Neutrophil (primary cell): ENCODE measurements around the gene ABCB1.

Experiments used
- H3K27ac ChIP-seq: fragments of 200-600 bp; sonication (generic); 2 replicates; pipeline ENCODE4 v1.5.1; 2016; ENCODE audit warnings: mild to moderate bottlenecking, moderate library complexity
- H3K27me3 ChIP-seq: fragments of 200-600 bp; sonication (generic); 2 replicates; pipeline ENCODE4 v1.6.0; 2016; ENCODE audit warnings: mild to moderate bottlenecking
- H3K36me3 ChIP-seq: fragments of 200-600 bp; sonication (generic); 2 replicates; pipeline ENCODE4 v1.5.1; 2017
- H3K4me1 ChIP-seq, 2 experiments: fragments of 200-600 bp in 1 of 2; sonication (generic) in 1 of 2; 1 replicate in 1 of 2; 2 replicates in 1 of 2; pipeline versions ENCODE4 v1.5.1 to v1.6.1; 2013 to 2016; ENCODE audit warnings: low read depth in 1 of 2, low read length in 1 of 2, mild to moderate bottlenecking in 1 of 2, moderate library complexity in 1 of 2; ENCODE audit not compliant: control insufficient read depth in 1 of 2, insufficient read depth in 1 of 2
- H3K4me3 ChIP-seq, 2 experiments: fragments of 200-600 bp in 1 of 2; sonication (generic) in 1 of 2; 1 replicate in 1 of 2; 2 replicates in 1 of 2; pipeline ENCODE4 v1.5.1; 2013 to 2016; ENCODE audit warnings: low read depth in 1 of 2, low read length in 1 of 2, mild to moderate bottlenecking in 1 of 2, moderate library complexity in 1 of 2
- H3K9me3 ChIP-seq: fragments of 200-600 bp; sonication (generic); 2 replicates; pipeline ENCODE4 v1.5.1; 2016
- CTCF ChIP-seq: fragments of 200-600 bp; sonication (generic); IDR thresholded peaks from 2 replicates; pipeline ENCODE4 v1.5.1; 2016; ENCODE audit warnings: antibody characterized with exemption

Gene ABCB1

GRCh38 chr7:87498893-87499292 is 101.8 kb downstream of the ABCB1 start:
- Histone ChIP-seq H3K36me3 (no peaks in the 10 kb centered on the region), H3K4me1 (no peaks in the 10 kb centered on the region), H3K9me3 (no peaks in the 10 kb centered on the region), H3K27me3 (no peaks in the 10 kb centered on the region), H3K4me3 (no peak overlapping the region), H3K27ac (no peak overlapping the region)
- TF ChIP-seq CTCF: no peak

GRCh38 chr7:87497482-87497881 is 103.2 kb downstream of the ABCB1 start:
- Histone ChIP-seq H3K4me1 (no peaks in the 10 kb centered on the region), H3K9me3 (no peaks in the 10 kb centered on the region), H3K4me3 (no peak overlapping the region), H3K27me3 (no peaks in the 10 kb centered on the region), H3K27ac (no peak overlapping the region), H3K36me3 (no peaks in the 10 kb centered on the region)
- no peak for TF ChIP-seq CTCF

GRCh38 chr7:87495366-87495765 is 105.3 kb downstream of the ABCB1 start:
- Histone ChIP-seq H3K27me3 (no peaks in the 10 kb centered on the region), H3K4me3 (no peak overlapping the region), H3K4me1 (no peaks in the 10 kb centered on the region), H3K36me3 (no peaks in the 10 kb centered on the region), H3K27ac (no peak overlapping the region), H3K9me3 (no peaks in the 10 kb centered on the region)
- TF ChIP-seq CTCF: no peak

GRCh38 chr7:87494454-87494853 is 106.2 kb downstream of the ABCB1 start:
- H3K27me3 ChIP-seq: no peaks in the 10 kb centered on the region
- H3K27ac ChIP-seq: no peak overlapping the region
- H3K36me3 ChIP-seq: no peaks in the 10 kb centered on the region
- no peaks in the 10 kb centered on the region for H3K9me3 ChIP-seq
- TF ChIP-seq CTCF: no peak
- no peaks in the 10 kb centered on the region for H3K4me1 ChIP-seq
- H3K4me3 ChIP-seq: no peak overlapping the region

- H3K27me3 ChIP-seq: peaks cover 14% of the 10 kb centered on the region
- no peak overlapping the region for H3K27ac ChIP-seq
- H3K36me3 ChIP-seq: no peaks in the 10 kb centered on the region
- peaks cover 0 to 6% of the 10 kb centered on the region in 2 experiments for H3K4me1 ChIP-seq
- no peak overlapping the region for H3K4me3 ChIP-seq
- no peak for TF ChIP-seq CTCF
- H3K9me3 ChIP-seq: no peaks in the 10 kb centered on the region
Measured at GRCh38 chr7:87483131-87483530, 117.6 kb downstream of the ABCB1 start.

- TF ChIP-seq CTCF: no peak
Measured at GRCh38 chr7:87482115-87482514, 118.6 kb downstream of the ABCB1 start.

More at GRCh38 chr7:87482115-87482514, 118.6 kb downstream of the ABCB1 start:
- Histone ChIP-seq H3K27me3 (peaks cover 24% of the 10 kb centered on the region), H3K4me1 (peaks cover 0 to 6% of the 10 kb centered on the region in 2 experiments), H3K36me3 (no peaks in the 10 kb centered on the region), H3K4me3 (no peak overlapping the region), H3K27ac (no peak overlapping the region), H3K9me3 (no peaks in the 10 kb centered on the region)
